Activated CD4-positive, alpha-beta T cell treated with anti-CD3 and anti-CD28 coated beads, Interleukin-2, amount 50 U/mL, for 4 hours (primary cell): ENCODE results near the gene FSCN2.

Source experiments
- DNase-seq, 2 experiments: peaks; one replicate each; pipeline ENCODE4 v3.0.0-alpha.2; 2020

The FSCN2 gene

GRCh38 chr17:81527591-81528383, at the start of gene FSCN2:
FSCN2 (plus strand) TSS chr17:81528377; CDS start chr17:81528532, 155 bp downstream.
- no peak for DNase-seq

- DNase-seq: no peak
Measured at GRCh38 chr17:81479175-81480071, 48.8 kb upstream of the FSCN2 start.

- no peak for DNase-seq
Measured at GRCh38 chr17:81480140-81481072, 47.8 kb upstream of the FSCN2 start.

- peak; percentile 43 to 49 for DNase-seq
Measured at GRCh38 chr17:81481073-81481799, 46.9 kb upstream of the FSCN2 start.

- no peak for DNase-seq
Measured at GRCh38 chr17:81481815-81482505, 46.2 kb upstream of the FSCN2 start.

GRCh38 chr17:81482673-81483072, 45.5 kb upstream of the FSCN2 start:
- no peak for DNase-seq

- no peak for DNase-seq
Measured at GRCh38 chr17:81483085-81483861, 44.9 kb upstream of the FSCN2 start.

GRCh38 chr17:81483862-81484194, 44.3 kb upstream of the FSCN2 start:
- DNase-seq: no peak

GRCh38 chr17:81484195-81484979, 43.8 kb upstream of the FSCN2 start:
- peak; percentile 81 to 82 for DNase-seq

GRCh38 chr17:81486199-81486810, 41.9 kb upstream of the FSCN2 start:
- DNase-seq: no peak

- DNase-seq: no peak
Measured at GRCh38 chr17:81487089-81487486, 41.1 kb upstream of the FSCN2 start.

- DNase-seq: peak; percentile 67 to 74
Measured at GRCh38 chr17:81487487-81488275, 40.5 kb upstream of the FSCN2 start.

GRCh38 chr17:81488276-81488860, 39.8 kb upstream of the FSCN2 start:
- DNase-seq: no peak

GRCh38 chr17:81489012-81489997, 38.9 kb upstream of the FSCN2 start:
- DNase-seq: no peak

- no peak for DNase-seq
Measured at GRCh38 chr17:81489998-81490992, 37.9 kb upstream of the FSCN2 start.

GRCh38 chr17:81491181-81491581, 37.0 kb upstream of the FSCN2 start:
- DNase-seq: no peak
